ENCODE data around the gene PTPN11.
"Not testable (repeated sequence)": the region's sequence is repeated elsewhere in the genome, so short reads cannot be mapped to it uniquely, and the experiment has no call there.

PTPN11 gene

DNA sequence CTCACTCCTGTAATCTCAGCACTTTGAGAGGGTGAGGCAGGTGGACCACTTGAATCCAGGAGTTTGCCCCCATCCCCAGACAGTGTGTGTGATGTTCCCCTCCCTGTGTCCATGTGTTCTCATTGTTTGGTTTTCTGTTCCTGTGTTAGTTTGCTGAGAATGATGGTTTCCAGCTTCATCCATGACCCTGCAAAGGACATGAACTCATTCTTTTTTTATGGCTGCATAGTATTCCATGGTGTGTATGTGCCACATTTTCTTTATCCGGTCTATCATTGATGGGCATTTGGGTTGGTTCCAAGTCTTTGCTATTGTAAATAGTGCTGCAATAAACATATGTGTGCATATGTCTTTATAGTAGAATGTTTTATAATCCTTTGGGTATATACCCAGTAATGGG, 38.4 kb downstream of the PTPN11 start:
- not testable (repeated sequence) for ATAC-seq

- no peak for ATAC-seq
Observed at GRCh38 chr12:112458330-112458729, 39.6 kb downstream of the PTPN11 start.

- ATAC-seq: no peak
Observed at GRCh38 chr12:112458751-112459150, 40.0 kb downstream of the PTPN11 start.

DNA sequence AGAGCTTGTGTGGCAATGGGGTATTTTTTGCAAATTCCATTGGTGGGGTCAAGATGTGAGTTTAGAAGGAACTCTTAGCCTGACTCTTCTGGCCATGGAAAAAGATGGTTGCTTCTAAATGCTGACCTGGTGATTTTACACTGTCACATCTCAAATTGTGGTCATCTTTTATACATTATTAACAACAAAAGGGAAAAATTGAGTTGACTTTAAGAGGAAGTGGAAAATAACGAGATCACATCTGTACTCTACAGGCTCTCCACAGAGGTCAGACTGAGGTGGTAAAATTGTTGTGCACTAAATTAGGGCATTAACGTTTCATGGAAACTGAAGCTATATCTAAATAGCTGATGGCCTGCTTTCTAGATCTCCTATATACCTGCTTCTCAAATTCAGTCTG, 44.7 kb downstream of the PTPN11 start:
- ATAC-seq: no peak

- no peak for ATAC-seq
Observed at GRCh38 chr12:112464605-112465004, 45.9 kb downstream of the PTPN11 start.

GRCh38 chr12:112466011-112466422, 47.3 kb downstream of the PTPN11 start:
- no peak for ATAC-seq

DNA sequence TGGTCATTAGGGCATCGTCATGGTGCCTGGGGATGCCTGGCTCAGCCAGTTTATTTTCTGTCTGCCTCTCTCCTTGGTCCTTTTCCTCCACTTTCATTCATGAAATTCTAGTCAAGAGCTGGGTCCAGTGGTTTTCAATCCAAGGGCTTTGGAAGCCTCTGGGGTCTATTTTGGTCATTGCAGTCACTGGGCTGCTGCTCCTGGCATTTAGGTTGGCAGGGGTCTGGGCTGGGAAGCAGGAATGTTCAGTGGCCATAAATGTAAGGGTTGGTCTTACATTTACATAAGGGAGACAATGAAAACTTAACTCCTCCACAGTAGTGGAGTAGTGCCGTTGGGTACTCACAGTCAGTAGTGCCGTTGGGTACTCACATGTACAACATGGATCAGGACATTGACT, 48.1 kb downstream of the PTPN11 start:
- no peak for ATAC-seq

GRCh38 chr12:112468046-112468445, 49.3 kb downstream of the PTPN11 start:
- no peak for ATAC-seq

- ATAC-seq: peak in 1 of 2 donors; percentile 7
Observed at GRCh38 chr12:112473056-112473455, 54.3 kb downstream of the PTPN11 start.

- no peak for ATAC-seq
Observed at GRCh38 chr12:112479413-112479812, 60.7 kb downstream of the PTPN11 start.

GRCh38 chr12:112480931-112481330, 62.2 kb downstream of the PTPN11 start:
- ATAC-seq: no peak

- no peak for ATAC-seq
Observed at GRCh38 chr12:112482733-112483132, 64.0 kb downstream of the PTPN11 start.

GRCh38 chr12:112486361-112486760, 67.6 kb downstream of the PTPN11 start:
- no peak for ATAC-seq

DNA sequence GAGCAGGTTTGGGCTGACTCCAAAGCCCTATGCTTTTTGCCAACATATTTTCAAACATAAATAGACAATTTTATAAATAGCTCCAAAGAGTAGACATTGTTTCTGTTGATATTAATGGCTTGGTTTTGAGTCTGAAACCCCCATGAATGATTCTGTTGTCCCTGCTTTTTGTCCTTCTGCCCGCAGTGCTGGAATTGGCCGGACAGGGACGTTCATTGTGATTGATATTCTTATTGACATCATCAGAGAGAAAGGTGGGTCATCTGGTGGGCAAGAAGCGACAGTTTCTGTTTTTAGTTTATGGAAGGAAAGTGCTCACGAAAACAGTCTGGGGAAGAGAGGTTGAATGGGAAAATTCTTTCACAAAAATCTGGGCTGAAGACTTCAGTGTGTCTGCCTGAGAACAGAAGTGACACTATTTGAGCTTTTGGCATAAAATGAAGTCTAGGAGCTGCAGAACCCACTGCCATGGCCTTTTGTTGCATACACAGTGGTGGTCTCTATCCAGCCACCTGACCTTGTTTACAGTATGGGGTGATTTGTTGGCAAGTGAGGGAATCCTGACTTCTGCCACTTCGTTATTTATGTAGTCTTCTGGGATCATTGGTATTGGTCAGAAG, 69.6 kb downstream of the PTPN11 start:
- ATAC-seq: no peak

DNA sequence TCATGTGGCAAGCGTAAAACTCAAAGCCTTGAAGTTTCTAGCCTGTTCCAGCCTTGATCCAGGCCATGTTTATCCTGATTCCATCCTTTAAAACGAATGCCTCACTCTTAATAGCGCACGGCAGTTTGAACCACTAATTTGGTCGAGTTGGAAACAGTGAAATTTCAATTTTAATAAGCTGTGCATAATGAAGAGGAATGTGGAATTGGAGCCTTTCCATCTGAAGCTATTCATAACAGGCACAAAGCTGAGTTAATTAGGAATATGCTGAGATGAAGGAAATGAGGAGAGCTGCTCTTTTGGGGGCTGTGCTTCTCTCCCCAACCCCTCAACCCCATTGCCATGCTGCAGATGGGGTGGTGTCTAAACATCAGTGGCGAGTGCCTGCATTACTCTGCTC, 70.7 kb downstream of the PTPN11 start:
- no peak for ATAC-seq

DNA sequence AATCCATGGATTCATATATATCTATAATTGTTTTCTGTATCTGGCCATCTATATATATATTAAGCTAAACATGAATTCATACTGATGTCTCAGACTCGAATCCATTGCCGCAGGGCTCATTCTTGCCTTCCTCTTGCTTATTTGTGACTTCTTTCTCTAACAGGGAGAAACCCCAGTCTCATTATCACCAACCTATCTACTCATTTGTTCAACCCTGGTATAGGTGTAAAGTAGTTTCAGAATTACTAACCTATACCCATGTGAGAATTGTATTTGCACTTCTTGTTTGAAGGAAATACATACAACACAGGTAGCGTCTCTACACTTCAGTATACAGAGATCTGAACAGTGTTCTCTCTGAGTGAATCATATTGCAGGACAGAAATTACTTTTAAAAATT, 77.7 kb downstream of the PTPN11 start:
- ATAC-seq: peak; percentile 95 to 96

DNA sequence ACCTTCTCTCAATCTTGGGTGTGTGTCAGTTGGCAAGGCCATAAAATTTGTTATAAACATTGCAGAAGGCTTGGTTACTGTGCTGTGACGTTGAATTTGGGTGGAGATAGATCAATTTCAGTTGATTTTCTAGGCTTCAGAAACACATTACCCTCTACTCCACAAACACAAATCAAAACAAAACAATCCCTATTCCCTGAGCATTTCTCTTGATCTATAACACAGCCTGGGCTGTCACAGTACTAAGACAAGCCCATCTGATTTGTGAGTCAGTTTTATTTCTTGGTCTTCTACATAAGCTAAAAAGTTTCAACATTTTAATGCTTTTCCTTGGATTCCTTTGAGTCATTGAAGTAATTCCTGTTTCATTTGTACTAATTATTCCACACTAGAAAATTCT, 79.8 kb downstream of the PTPN11 start:
- ATAC-seq: no peak

GRCh38 chr12:112503512-112503911, 84.8 kb downstream of the PTPN11 start:
- no peak for ATAC-seq

GRCh38 chr12:112506513-112507166, 87.9 kb downstream of the PTPN11 start:
- no peak for ATAC-seq

DNA sequence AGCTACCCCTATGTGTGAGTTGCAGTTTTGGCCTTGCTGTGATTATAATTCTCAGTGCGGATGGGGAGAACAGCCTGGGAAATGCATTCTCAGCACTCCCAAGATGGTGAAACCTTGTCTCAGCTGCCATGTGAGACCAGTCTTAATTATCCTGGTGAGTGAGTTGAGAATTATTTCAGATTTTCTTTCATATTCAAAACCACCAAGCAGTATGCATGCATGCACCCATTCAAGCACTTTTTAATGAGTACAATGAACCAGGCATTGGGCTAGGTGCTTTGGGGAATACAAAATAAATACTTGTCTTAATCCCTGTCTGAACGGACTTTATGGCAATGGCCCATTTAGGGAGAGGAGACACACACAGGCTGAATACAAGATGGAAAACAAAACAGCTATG, 94.7 kb downstream of the PTPN11 start:
- no peak for ATAC-seq

DNA sequence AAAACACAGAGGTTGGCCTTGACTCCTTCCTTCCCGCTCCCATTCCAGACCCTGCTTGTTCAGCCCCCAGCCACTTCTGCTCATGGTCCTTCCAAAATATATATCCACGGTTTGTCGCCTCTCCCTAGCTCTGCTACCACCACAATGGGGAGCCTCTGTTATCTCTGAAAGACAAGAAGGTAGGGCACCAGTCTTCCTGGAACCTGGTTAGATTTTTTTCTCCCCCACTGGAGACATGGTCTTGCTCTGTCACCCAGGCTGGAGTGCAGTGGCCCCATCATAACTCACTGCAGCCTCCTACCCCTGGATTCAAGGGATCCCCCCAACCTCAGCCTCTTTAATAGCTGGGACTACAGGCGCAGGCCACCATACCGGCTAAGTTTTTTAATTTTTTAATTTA, 95.7 kb downstream of the PTPN11 start:
- ATAC-seq: no peak

DNA sequence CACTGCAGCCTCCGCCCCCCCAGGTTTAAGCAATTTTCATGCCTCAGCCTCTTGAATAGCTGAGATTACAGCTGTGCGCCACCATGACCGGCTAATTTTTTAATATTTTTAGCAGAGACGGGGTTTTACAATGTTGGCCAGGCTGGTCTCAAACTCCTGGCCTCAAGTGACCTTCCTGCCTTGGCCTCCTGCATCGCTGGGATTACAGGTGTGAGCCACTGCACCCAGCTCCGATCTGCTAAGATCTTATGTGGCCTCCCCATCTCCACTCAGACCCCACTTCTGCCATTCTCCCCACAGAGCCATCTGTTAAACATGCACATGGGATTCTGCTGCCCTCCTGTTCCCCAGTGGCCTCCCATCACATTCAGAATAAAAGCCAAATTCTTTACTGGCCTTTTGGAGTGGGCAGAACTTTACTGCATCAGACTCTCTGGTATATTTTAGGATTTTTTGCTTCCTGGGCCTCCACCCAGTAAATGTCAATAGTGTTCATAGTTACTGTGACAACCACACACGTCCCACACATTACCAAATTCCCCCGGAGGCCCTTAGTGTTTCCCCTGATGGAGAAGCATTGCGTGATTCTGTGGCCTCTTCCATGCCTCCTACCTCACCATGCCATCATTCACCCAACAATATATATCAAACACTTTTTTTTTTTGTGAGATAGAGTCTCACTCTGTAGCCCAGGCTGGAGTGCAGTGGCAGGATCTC, 96.3 kb downstream of the PTPN11 start:
- no peak for ATAC-seq

DNA sequence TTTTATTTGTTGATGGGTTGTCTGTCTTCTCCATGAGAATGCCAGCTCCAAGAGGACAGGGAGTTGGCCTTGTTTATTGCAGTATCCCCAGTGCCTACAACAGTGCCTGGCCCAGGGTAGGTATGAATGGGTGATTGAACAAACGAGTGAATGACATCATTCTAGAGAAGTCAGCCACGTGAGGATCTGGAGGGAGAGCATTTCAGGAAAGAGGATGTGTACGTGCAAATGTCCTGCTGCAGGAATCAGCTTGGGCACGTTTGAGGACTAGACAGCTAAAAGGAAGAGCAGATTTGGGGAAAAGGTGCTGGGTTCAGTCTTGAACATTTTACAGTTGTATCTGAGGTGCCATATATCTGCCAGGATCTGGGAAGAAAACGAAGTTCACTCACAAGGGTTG, 97.1 kb downstream of the PTPN11 start:
- ATAC-seq: no peak

GRCh38 chr12:112517730-112518364, 99.1 kb downstream of the PTPN11 start:
- no peak for ATAC-seq
